Measurements from ENCODE around the gene SVIL. TPM values are rescaled to one million over a fixed set of nuclear protein-coding genes. Genes with fewer than 3 reads are reported as not detected.

Gene SVIL
- total RNA-seq, 4 donors from 2014 or later = 785 to 1,099 (median 921) TPM

GRCh38 chr10:29496341-29497162 is 138.2 kb downstream of the SVIL start:
- peak; percentile 34 to 36 for TF ChIP-seq POLR2AphosphoS5 (IDR thresholded peaks at IDR 0.05)
- TF ChIP-seq EP300 (IDR thresholded peaks at IDR 0.05) = no peak
- peak; percentile 86 to 98 (median 89) for TF ChIP-seq CTCF (IDR thresholded peaks at IDR 0.05)
- TF ChIP-seq POLR2A (IDR thresholded peaks at IDR 0.05; ENCODE audit: low read depth) = no peak
- H3K4me3 ChIP-seq = no peak overlapping the region
- no peaks in the 10 kb centered on the region for H3K27me3 ChIP-seq
- H3K9me3 ChIP-seq = no peaks in the 10 kb centered on the region
- peaks cover 34 to 89% (median 64%) of the 10 kb centered on the region in 4 donors for H3K36me3 ChIP-seq
- 24% methylated on average over 14 of the region's 14 CpGs for WGBS
- peak overlapping the region in 2 of 4 donors; percentile 5 to 59 for H3K27ac ChIP-seq (replicated peaks in 1 of 4)
- H3K4me1 ChIP-seq = peaks cover 0 to 31% (median 10%) of the 10 kb centered on the region in 4 donors
- intact Hi-C loops (cut with DNase I) = no loop called here
- no peak for DNase-seq (ENCODE audit: extremely low spot score)

- intact Hi-C loops (cut with DNase I) = no loop called here
- TF ChIP-seq CTCF (IDR thresholded peaks at IDR 0.05) = no peak
- no peak for TF ChIP-seq POLR2AphosphoS5 (IDR thresholded peaks at IDR 0.05)
- no peak for TF ChIP-seq EP300 (IDR thresholded peaks at IDR 0.05)
- TF ChIP-seq POLR2A (IDR thresholded peaks at IDR 0.05; ENCODE audit: low read depth) = no peak
- Histone ChIP-seq H3K4me1 (peaks cover 0 to 27% (median 10%) of the 10 kb centered on the region in 4 donors), H3K4me3 (no peak overlapping the region), H3K27me3 (no peaks in the 10 kb centered on the region), H3K36me3 (peaks cover 42 to 92% (median 73%) of the 10 kb centered on the region in 4 donors), H3K27ac (replicated peaks in 1 of 4) (peak overlapping the region in 1 of 4 donors; percentile 59), H3K9me3 (no peaks in the 10 kb centered on the region)
- WGBS = 63% methylated on average over 9 of the region's 9 CpGs
- no peak for DNase-seq (ENCODE audit: extremely low spot score)
These were observed 139.4 kb downstream of the SVIL start for GRCh38 chr10:29495366-29495765.

GRCh38 chr10:29493697-29494096 is 141.1 kb downstream of the SVIL start:
- intact Hi-C loops (cut with DNase I) = no loop called here

GRCh38 chr10:29492774-29493173 is 142.0 kb downstream of the SVIL start:
- Histone ChIP-seq H3K27me3 (no peaks in the 10 kb centered on the region), H3K4me1 (peaks cover 0 to 37% (median 24%) of the 10 kb centered on the region in 4 donors), H3K9me3 (no peaks in the 10 kb centered on the region), H3K4me3 (no peak overlapping the region), H3K27ac (replicated peaks in 1 of 4) (peak overlapping the region in 1 of 4 donors; percentile 50), H3K36me3 (peaks cover 64 to 92% (median 81%) of the 10 kb centered on the region in 4 donors)
- TF ChIP-seq CTCF (IDR thresholded peaks at IDR 0.05) (no peak), EP300 (IDR thresholded peaks at IDR 0.05) (no peak), POLR2A (IDR thresholded peaks at IDR 0.05; ENCODE audit: low read depth) (no peak), POLR2AphosphoS5 (IDR thresholded peaks at IDR 0.05) (no peak)
- no peak for DNase-seq (ENCODE audit: extremely low spot score)
- 86% methylated on average over 11 of the region's 11 CpGs for WGBS
- intact Hi-C loops (cut with DNase I) = no loop called here

More at GRCh38 chr10:29493697-29494096, 141.1 kb downstream of the SVIL start:
- no peak for TF ChIP-seq EP300 (IDR thresholded peaks at IDR 0.05)
- TF ChIP-seq POLR2AphosphoS5 (IDR thresholded peaks at IDR 0.05) = no peak
- no peak for TF ChIP-seq CTCF (IDR thresholded peaks at IDR 0.05)
- Histone ChIP-seq H3K27me3 (no peaks in the 10 kb centered on the region), H3K9me3 (no peaks in the 10 kb centered on the region), H3K27ac (replicated peaks in 1 of 4) (peak overlapping the region in 1 of 4 donors; percentile 14), H3K4me1 (peaks cover 0 to 32% (median 16%) of the 10 kb centered on the region in 4 donors), H3K36me3 (peaks cover 55 to 92% (median 76%) of the 10 kb centered on the region in 4 donors), H3K4me3 (no peak overlapping the region)
- WGBS = 94% methylated on average over 6 of the region's 6 CpGs
- DNase-seq (ENCODE audit: extremely low spot score) = no peak

All from esophagus muscularis mucosa (tissue), 4 donors.